GM18507 (cell line): ENCODE data around the gene TMEM179B.
"Not testable (repeated sequence)": the region's sequence is repeated elsewhere in the genome, so short reads cannot be mapped to it uniquely, and the experiment has no call there.

Experiments used
- DNase-seq: peaks from one replicate; pipeline ENCODE4 v3.0.0; 2011; ENCODE audit warnings: low read depth; ENCODE audit not compliant: insufficient read length; ENCODE audit errors: extremely low spot score
- FAIRE-seq: peaks from 2 replicates; lab custom pipeline; 2011; peaks lifted over from hg19 to GRCh38; lab: Jason Lieb, UNC

The TMEM179B gene

DNA sequence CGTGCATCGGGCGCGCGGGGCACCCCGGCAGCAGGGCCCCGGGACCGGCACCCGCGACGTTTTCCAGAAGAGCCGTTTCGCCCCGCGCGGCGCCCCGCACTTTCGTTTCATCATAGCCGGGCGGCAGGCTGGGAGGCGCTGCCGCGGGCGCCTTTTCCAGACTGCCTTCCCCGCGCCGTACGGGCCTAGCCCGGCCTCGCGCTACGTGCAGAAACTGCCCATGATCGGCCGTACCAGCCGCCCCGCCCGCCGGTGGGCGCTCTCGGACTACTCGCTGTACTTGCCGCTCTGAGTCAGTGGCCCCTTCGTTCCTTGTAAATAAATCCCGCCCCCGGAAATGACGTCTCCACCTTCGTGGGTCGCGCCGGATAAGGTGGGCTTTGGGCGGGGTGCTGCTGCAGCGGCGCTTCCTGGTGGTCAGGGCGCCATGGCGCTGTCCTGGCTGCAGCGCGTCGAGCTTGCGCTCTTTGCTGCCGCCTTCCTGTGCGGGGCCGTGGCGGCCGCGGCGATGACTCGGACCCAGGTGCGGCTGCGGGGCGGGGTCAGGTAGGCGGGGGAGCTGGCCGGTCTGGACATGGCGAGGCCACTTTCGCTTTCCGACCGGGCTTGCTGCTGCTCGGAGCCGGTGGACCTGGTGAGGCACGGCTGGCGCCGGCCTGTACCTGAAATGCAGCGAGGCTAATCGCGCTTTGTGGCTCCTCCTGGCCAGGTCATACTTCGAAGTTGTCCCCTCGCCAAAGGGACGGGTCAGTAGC is at the start of gene TMEM179B:
Gene TMEM179B, plus strand, starts transcription at position 398 of the 755 bp plus-strand sequence. Its CDS starts 30 bp downstream, at position 428.
- DNase-seq, result peak; percentile 92
- peak; percentile 87 for FAIRE-seq

DNA sequence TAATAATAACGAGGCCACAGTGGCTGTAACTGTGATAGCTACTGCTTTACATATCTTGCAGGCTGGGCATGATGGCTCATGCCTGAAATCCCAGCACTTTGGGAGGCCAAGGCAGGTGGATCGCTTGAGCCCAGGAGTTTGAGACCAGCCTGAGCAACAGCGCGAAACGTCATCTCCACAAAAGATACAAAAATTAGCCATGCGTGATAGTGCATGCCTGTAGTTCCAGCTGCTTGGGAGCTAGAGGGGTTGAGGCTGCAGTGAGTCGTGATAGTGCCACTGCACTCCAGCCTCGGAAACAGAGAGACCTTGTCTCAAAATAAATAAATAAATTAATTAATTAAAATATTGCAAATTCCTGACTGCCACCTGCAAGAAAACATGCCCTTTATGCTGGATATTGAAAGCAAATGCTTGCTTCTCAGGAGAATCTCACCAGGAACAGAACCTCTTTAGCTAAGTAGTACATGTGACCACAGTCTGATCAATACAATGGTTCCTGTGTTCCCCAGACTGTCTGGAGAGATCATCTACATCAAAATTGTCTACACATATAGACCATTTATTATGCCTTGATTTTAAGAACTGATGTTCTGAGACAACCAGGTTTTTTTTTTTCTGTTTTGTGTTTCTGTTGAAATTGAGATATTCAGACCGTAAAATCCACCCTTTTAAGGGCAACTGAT is 39.6 kb upstream of the TMEM179B start:
- FAIRE-seq, result no peak

GRCh38 chr11:62749931-62750330 is 37.3 kb upstream of the TMEM179B start:
- DNase-seq, result not testable (repeated sequence)

More for the DNA sequence above, 39.6 kb upstream of the TMEM179B start:
- DNase-seq, result no peak

GRCh38 chr11:62752177-62752785 is 34.9 kb upstream of the TMEM179B start:
- DNase-seq (no peak), FAIRE-seq (no peak)

More at GRCh38 chr11:62749931-62750330, 37.3 kb upstream of the TMEM179B start:
- FAIRE-seq, result not testable (repeated sequence)

- no peak for FAIRE-seq
- DNase-seq, result no peak
These were observed 34.0 kb upstream of the TMEM179B start for GRCh38 chr11:62752994-62753735.

- FAIRE-seq (peak; percentile 98), DNase-seq (peak; percentile 91)
These were observed 33.2 kb upstream of the TMEM179B start, which contains the start of gene ZBTB3 for GRCh38 chr11:62753736-62754603. Gene ZBTB3 (minus strand): TSS chr11:62754160. CDS start chr11:62753664, 496 bp downstream.

GRCh38 chr11:62755086-62755615 is 32.1 kb upstream of the TMEM179B start:
- DNase-seq (no peak), FAIRE-seq (no peak)

- DNase-seq, result no peak
- FAIRE-seq, result no peak
These were observed 29.1 kb upstream of the TMEM179B start for GRCh38 chr11:62757846-62758788.

DNA sequence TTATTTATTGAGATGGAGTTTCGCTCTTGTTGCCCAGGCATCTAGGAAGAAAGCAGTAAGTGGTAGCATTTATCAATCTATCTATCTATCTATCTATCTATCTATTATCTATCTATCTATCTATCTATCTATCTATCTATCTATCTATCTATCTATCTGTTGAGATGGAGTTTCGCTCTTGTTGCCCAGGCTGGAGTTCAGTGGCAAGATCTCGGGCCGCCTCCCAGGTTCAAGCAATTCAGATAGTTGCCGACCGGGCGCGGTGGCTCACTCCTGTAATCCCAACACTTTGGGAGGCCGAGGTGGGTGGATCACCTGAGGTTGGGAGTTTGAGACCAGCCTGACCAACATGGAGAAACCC is 26.4 kb upstream of the TMEM179B start:
- not testable (repeated sequence) for DNase-seq, FAIRE-seq

- no peak for FAIRE-seq
- no peak for DNase-seq
These were observed 16.4 kb upstream of the TMEM179B start for GRCh38 chr11:62770778-62771143.

DNA sequence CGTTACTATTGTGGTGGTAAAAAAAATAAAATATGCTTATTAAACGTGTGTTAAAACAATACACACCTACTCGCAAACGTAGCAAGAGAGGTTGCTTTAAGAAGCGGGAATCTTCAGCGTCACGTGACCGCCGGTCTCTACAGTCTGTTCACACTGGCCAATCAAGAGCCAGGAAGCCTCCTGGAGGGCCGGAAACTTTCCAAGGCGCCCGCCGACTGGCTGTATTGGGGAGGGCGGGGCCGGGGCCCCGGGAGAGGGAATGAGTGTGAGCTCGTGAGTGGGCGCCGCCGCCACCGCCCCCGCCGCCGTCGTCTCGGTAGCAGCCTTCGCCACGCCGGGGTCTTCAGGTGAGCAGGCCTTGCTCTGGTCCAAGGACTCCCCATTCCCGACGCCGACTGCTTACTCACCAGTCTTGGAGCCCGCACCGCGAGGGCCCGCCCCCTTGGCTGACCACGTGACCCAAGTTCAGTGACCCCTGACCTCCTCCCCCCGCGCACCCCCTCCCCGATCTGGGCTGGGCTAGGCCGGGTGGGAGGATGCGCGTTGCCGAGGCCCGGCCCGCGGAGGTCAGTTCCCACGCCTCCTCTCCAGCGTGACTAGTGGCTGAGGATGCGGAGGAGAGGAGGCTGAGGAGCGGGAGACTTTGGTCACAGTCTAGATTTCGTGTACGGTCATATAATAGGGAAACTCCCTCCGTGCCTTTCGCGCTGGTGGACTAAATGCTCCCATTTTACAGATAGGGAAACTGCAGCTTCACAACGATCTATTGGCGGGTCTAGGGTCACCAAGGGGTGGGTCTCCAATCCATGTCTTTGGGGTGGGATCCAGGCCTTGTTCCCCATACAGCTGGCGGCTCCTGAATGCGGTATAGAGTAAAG is 15.8 kb upstream of the TMEM179B start, which contains the start of gene TAF6L:
Gene TAF6L, plus strand, starts transcription at position 253 of the 878 bp plus-strand sequence. CDS start 4,388 bp downstream, outside the sequence.
- peak; percentile 90 for FAIRE-seq

DNA sequence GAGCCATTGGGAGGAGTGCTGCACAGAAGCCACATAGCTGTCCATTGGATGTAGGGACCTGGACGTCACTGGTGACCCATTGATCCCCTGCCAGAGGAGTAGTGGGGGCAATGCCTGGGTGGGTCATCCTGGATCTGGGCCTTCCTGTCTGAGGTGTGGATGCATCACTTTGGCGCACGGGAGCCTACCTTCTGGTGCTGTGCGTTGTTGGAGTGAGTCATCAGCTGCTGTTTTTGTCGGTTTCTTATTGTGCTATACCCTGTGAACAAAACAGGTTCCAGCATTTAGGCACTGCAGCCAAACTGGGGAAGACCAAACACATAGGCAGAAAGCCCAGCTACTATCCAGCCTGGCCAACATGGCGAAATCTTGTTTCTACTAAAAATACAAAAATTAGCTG is 12.8 kb upstream of the TMEM179B start:
- FAIRE-seq (no peak), DNase-seq (no peak)

More for the DNA sequence above, 15.8 kb upstream of the TMEM179B start, which contains the start of gene TAF6L:
- DNase-seq, result peak; percentile 77

DNA sequence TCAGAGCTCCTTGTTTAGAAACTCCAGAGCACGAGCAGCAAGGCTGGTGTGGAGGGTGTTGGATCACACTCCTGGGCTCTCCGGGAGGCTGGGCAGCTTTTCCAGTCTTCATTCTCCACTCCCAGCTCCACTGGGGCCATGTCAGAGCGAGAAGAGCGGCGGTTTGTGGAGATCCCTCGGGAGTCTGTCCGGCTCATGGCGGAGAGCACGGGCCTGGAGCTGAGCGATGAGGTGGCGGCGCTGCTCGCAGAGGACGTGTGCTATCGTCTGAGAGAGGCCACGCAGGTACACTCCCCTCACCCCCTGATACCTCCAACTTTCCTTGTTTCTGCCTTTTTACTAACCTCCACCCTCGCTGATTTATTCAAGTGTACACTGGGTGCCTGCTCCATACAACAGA is 11.6 kb upstream of the TMEM179B start:
- DNase-seq, result no peak
- FAIRE-seq, result no peak

GRCh38 chr11:62777389-62777788 is 9.8 kb upstream of the TMEM179B start:
- no peak for FAIRE-seq
- DNase-seq, result no peak

GRCh38 chr11:62778441-62778840 is 8.8 kb upstream of the TMEM179B start:
- DNase-seq (no peak), FAIRE-seq (no peak)

GRCh38 chr11:62782753-62783152 is 4.4 kb upstream of the TMEM179B start:
- DNase-seq, result no peak
- no peak for FAIRE-seq
